Thoracic aorta endothelial cell (primary cell): ENCODE measurements around the gene PRSS58. TPM values are rescaled to one million over a fixed set of nuclear protein-coding genes. Genes with fewer than 3 reads are reported as not detected.

Experiments
- small RNA-seq: library from RNA; depleted of rRNA; stranded (forward); fragments of <200 nt; gene quantifications from one replicate; pipeline ENCODE3, GENCODE V24; 2012
- total RNA-seq: library from RNA; depleted of rRNA; stranded (reverse); fragments of >200 nt; gene quantifications from 2 replicates; pipeline ENCODE4 v1.2.3, GENCODE V29; 2012

Gene PRSS58, protein sequence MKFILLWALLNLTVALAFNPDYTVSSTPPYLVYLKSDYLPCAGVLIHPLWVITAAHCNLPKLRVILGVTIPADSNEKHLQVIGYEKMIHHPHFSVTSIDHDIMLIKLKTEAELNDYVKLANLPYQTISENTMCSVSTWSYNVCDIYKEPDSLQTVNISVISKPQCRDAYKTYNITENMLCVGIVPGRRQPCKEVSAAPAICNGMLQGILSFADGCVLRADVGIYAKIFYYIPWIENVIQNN
- total RNA-seq: not detected in 2 replicates

GRCh38 chr7:142257958-142258357 is at the start of gene PRSS58:
Gene PRSS58 (minus strand): TSS chr7:142258058. CDS start chr7:142257707, 351 bp downstream.

Small RNA genes lying within 50 kb of the gene (small RNA-seq; reads per million reads assigned to genes)
- gene TRBV1: not detected

Other genes starting within 250 kb of the PRSS58 start
- gene MGAM2, start 146.3 kb downstream of the PRSS58 start, total RNA-seq: not detected in 2 replicates